GM21576 (cell line): Measurements from ENCODE around the gene POGLUT2.
A peak's percentile ranks its signal among the peaks of the same experiment; 100 is the strongest.

Experiments used
- ATAC-seq: cut with Tn5 transposase; IDR thresholded peaks from one replicate; pipeline ENCODE4 v1.9.1; 2021; ENCODE audit warnings: mild to moderate bottlenecking, moderate library complexity; ENCODE audit not compliant: unreplicated experiment

Gene POGLUT2

DNA sequence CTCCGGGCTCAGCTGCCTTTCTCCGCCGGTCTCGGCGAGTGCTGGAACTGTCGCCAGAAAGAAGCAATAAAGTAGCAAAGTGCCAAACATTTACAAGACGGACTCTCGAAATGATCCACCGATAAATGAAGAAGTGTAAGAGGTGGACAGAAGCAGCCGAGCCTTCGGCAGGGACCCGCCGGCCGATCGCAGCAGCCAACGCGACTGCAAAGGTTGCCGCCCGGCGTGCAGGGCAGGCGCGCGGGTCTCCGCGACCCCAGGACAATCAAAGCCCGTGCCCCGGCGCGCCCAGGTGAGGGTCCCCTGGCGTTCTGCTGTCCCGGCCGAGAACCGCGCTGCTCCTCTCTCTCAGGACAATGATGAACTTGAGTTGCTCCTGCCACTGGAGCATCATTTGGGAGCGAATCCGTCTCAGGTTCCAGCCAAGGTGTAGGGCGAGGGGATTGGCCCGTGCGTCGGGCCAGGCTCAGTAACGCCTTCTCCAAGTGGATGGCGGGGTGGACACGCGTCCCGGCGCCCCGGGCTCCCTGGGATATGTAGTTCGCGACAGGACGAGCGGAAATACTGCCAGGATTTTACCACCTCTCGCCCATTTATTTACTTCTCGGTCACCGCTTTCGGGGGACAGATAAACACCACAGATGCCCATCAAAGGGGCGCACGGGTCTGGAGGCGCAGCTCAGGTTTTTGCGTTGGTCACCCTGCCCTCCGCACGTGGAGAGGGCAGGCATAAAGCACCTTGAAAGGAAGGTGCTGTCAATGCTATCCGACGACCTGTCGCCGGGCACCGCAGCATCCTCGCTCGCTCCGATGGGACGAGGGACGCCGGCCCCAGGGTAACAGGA, at the start of gene POGLUT2, which contains the start of gene BIVM:
Gene POGLUT2 (minus strand): TSS at position 396 of the 845 bp plus-strand sequence. CDS start 306 bp downstream, at position 90.
Gene BIVM (plus strand): TSS at position 539 of the 845 bp plus-strand sequence. CDS start 8,149 bp downstream, outside the sequence.
- peak; percentile 84 for ATAC-seq

GRCh38 chr13:102847272-102848234, 48.8 kb upstream of the POGLUT2 start:
- ATAC-seq, result no peak

GRCh38 chr13:102846261-102847015, 47.7 kb upstream of the POGLUT2 start:
- ATAC-seq, result peak; percentile 31

DNA sequence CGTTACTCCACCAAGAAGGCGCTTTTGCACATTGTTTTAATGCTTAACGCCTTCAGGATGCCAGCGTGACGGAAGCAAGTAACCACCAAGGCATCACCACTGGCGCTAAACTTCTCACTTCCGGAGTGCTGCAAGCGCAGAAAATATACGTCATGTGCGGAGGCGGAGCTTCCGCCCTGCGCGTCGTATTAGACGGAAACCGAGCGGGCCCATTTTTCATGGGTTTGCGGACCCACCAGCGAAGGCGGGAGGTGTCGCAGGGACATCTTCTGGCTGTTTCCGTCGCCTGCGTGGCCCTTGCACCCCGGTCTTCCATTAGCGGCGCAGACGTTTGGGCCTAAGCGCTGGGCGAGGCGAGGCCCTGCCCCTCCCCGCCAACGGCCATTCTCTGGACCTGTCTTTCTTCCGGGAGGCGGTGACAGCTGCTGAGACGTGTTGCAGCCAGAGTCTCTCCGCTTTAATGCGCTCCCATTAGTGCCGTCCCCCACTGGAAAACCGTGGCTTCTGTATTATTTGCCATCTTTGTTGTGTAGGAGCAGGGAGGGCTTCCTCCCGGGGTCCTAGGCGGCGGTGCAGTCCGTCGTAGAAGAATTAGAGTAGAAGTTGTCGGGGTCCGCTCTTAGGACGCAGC, 47.0 kb upstream of the POGLUT2 start, which contains the start of gene ERCC5:
Gene ERCC5 (plus strand): TSS at position 403 of the 631 bp plus-strand sequence. CDS start 235 bp downstream, outside the sequence.
- ATAC-seq, result peak; percentile 87

GRCh38 chr13:102845289-102845629, 46.5 kb upstream of the POGLUT2 start:
- peak; percentile 13 for ATAC-seq

DNA sequence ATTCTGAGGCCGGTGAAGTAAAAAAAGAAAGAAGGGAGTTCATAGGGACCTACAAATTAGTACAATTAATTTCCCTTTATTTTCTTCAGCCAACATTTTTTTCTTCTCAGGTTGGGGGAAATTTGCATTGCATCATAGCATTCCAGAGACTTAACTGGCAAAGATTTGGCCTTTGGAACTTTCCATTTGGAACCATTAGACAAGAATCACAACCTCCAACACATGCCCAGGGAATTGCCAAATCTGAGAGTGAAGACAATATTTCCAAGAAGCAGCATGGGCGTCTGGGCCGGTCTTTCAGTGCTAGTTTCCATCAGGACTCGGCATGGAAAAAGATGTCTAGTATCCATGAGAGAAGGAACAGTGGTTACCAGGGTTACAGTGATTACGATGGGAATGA, 40.7 kb upstream of the POGLUT2 start:
- no peak for ATAC-seq

GRCh38 chr13:102838982-102839381, 40.2 kb upstream of the POGLUT2 start:
- no peak for ATAC-seq

- no peak for ATAC-seq
Observed at GRCh38 chr13:102838273-102838672, 39.5 kb upstream of the POGLUT2 start.

DNA sequence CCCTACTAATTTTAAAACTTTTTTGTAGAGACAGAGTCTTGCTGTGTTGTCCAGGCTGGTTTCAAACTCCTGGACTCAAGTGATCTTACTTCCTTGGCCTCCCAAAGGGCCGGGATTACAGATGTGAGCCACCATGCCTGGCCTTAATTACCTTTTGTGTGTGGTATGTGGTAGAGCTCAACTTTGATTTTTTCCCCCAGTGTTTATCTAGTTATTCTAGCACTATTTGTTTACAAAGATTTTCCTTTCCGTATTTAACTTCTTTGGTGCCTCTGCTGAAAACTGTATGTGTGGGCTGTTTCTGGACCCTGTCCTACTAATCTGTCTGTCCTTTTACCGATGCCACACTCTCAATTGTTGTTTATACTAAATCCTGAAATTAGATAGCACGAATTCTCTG, 37.7 kb upstream of the POGLUT2 start:
- ATAC-seq, result no peak

- ATAC-seq, result no peak
Observed at GRCh38 chr13:102830646-102831045, 31.9 kb upstream of the POGLUT2 start.

- ATAC-seq, result no peak
Observed at GRCh38 chr13:102825921-102826706, 27.3 kb upstream of the POGLUT2 start.

DNA sequence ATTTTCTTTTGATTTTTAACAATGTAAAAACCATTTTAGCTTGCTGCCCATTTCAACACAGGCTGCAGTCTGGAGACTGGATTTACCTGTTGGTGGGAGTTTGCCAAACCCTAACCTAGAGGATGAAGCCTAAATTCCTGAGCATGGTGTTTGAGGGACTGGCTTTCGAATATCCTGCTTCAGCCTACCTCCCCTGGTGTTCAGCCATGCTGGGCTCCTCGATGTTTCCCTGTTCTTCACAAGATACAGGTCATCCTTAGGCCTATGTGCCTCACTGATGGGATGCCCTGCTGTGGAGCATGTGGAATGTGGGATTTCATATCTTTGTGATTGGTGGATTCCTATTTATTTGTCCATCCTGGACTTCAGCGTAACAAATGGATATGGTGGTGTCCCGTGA, 26.6 kb upstream of the POGLUT2 start:
- ATAC-seq, result no peak

DNA sequence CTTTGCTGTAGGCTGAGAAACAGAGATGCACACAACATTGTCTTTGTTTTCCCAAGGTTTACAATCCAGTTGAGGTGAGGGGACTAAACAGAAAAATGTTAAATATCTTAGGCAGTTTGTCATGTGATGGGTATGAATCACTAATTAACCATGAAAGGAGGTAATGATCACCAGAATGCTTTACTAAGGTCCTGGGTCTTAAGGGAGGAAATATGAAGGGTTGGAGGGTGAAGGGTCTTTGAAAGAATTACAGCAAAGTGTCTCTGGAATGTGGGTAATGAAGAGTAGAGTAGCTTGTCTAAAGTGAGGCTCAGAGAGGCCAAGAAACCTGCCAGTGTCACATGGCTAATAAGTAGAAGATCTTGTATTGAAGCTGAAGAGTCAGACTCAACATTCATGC, 19.1 kb upstream of the POGLUT2 start:
- no peak for ATAC-seq

DNA sequence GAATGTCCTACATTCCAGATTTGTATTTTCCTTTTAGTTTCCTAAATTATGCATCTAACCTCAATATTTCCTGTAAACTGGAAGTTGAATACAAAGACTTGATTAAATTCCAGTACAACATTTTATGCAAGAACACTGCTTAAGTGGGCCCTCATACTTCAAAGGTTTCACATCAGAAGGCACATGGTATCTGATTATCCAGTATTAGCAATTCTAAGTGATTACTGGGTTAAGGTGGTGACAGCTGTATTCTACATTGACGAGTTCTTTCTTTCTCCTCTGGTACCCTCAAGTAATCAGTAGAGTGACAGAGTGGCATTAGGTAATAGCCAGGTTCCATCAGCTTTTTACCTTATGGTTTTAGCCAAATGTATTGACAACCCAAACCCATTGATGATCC, 18.5 kb upstream of the POGLUT2 start:
- no peak for ATAC-seq

DNA sequence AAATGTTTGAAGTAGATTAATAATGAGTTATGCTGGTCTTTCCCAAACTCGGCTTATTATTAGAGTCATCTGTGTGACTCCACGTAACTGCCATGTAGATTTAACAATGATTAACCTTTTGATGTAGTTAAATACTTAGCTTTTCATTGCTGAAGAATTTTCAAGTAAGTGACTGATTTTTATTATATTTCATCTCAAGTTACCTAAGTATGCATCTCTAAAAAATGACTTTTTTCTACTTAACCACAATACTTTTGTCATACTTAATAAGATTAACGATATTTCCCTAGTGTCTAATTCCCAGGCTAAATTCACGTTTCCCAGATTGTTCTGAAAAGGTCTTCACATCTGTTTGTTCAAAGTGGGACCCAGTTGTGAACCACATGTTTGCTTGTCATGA, 17.9 kb upstream of the POGLUT2 start:
- no peak for ATAC-seq

- no peak for ATAC-seq
Observed at GRCh38 chr13:102815788-102816187, 17.0 kb upstream of the POGLUT2 start.

- no peak for ATAC-seq
Observed at GRCh38 chr13:102814793-102815192, 16.0 kb upstream of the POGLUT2 start.

DNA sequence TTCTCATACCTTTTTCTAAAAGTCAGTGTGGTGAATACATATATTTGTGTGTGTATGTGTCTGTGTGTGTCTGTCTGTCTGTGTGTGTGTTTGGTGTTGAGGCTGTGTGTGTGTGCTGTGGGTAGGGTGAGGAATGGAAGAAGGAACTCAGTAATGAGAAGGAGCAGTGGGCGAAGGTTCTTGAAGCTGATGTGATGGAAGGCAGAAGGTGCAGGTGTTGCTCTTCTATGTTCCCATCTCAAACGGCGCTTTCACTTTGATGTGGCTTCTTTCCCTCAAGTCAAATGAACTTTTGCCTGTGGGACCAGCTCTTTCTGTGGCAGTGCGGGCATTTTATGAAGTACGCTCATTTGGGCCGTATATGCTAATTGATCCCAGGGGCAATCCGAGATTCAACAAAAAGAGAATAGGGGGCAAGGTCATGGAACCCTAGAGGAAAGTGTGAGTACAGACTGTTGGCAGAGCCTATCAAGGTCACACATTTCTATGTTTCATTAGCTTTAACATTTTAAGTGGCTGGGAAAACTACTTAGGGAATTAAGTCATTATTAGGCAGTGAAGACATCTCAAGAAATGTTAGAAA, 15.3 kb upstream of the POGLUT2 start:
- ATAC-seq, result peak; percentile 57
